ENCODE measurements around the gene ENC1.

- no peak for TF ChIP-seq EZH2 (IDR thresholded peaks at IDR 0.05)
- no peak for TF ChIP-seq POLR2AphosphoS5 (IDR thresholded peaks at IDR 0.05; ENCODE audit: borderline replicate concordance, low read depth, low read length)
- TF ChIP-seq FOXP2 (optimal IDR thresholded peaks at IDR 0.05; ENCODE audit: control extremely low read depth, extremely low read length, insufficient read depth), result no peak
These were observed 59.8 kb downstream of the ENC1 start for GRCh38 chr5:74580729-74581109.
